Measurements from ENCODE around the gene RAB3IP.

The RAB3IP gene

GRCh38 chr12:69868695-69869094, 130.0 kb downstream of the RAB3IP start:
- TF ChIP-seq NFIC (IDR thresholded peaks at IDR 0.05), result no peak

GRCh38 chr12:69872804-69873203, 134.1 kb downstream of the RAB3IP start:
- TF ChIP-seq CEBPB (IDR thresholded peaks at IDR 0.05) (peak; percentile 97), MAX (IDR thresholded peaks at IDR 0.05) (no peak)
